GM18861 (cell line): ENCODE measurements around the gene CACNA1S.

ENCODE experiments used
- ATAC-seq: cut with Tn5 transposase; IDR thresholded peaks from one replicate; pipeline ENCODE4 v1.9.1; 2021; ENCODE audit not compliant: unreplicated experiment

CACNA1S gene

DNA sequence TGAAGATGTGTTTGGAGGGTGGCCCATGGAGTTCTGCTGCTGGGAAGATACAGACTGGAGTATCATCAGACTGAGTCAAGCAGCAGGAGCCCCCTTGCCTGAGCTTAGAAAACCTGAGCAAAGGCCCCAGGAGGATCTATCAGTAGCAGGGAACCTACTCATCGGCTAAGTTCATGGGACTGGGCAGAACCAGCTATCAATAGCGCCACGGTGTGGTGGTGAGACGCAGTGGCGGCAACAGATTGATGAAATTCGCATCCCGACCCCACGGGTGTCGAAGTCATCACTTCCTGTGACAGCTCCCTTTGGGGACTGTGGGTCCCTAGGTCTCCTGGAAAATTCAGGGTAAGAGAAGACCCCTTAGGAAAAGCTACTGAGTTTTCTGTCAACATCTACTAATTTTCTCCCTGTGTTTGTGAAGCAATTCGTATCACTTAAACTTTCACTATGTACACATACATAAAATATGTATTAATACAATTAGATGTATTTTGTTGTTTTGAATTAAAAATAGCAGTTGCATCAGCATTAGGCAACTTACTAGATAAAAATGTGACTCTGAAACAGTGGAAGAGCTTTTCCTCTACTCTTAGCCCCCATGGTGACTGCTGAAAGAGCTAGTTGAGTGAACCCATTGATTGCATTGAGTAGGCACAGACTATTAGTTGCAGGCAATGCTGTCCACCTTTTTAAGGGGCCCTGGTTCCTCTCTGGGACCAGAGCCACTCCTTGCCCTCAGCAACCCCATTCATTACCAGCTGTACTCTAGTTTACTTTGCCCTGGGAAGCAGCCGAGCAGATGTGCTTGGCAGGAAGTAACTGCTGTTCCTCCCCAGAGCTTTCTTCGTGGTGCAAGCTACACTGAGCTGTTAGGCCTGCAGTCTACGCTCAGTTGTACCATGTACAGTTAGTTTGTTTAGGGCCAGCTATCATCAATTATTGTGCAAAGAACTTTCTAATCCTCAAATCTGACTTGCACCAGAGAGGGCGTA, 7.3 kb upstream of the CACNA1S start:
- ATAC-seq: no peak

DNA sequence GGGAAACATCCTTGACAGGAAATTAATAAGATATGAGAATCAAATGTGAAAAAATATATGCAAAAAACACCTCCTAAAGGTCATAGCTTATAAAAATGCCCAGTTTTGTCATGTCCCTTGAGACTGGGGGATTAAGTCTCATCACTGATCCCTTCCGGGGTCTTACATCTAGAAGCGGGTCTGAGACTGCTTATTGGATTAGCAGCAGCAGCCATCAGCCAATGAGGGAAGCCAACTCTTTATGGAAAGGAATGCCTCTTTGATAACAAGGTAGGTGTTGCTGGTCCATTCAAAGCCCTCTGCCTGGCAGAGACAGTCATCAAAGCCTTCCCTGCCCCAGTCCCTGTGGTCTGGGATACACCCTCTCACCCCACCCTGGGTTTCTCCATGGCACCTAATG, 3.9 kb upstream of the CACNA1S start:
- ATAC-seq: no peak

DNA sequence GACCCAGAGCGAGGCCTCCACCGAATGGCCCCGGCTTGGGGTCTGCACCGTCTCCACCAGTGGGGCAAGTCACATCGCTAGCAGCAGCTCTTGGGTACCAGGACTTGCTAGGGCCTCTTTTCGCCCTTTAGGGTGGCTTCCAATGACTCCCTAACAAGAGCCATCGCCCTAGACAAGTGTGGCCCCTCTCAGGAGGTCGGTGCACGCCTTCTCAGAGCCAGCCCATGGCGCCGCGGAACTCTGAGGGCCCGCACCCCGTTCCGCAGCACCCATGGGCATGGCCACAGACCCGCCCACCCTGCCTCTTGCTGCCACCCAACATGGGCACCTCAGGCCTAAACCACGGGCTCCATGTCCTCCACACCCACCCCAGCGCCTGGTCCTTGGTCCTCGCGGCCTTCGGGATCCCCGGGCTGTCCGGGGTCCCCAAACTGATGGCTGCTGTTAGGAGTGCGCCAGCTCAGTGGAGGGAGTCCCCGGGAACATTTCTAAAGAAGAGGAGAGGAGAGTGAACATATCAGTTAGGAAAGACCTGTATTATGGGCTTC, 3.2 kb upstream of the CACNA1S start:
- no peak for ATAC-seq

DNA sequence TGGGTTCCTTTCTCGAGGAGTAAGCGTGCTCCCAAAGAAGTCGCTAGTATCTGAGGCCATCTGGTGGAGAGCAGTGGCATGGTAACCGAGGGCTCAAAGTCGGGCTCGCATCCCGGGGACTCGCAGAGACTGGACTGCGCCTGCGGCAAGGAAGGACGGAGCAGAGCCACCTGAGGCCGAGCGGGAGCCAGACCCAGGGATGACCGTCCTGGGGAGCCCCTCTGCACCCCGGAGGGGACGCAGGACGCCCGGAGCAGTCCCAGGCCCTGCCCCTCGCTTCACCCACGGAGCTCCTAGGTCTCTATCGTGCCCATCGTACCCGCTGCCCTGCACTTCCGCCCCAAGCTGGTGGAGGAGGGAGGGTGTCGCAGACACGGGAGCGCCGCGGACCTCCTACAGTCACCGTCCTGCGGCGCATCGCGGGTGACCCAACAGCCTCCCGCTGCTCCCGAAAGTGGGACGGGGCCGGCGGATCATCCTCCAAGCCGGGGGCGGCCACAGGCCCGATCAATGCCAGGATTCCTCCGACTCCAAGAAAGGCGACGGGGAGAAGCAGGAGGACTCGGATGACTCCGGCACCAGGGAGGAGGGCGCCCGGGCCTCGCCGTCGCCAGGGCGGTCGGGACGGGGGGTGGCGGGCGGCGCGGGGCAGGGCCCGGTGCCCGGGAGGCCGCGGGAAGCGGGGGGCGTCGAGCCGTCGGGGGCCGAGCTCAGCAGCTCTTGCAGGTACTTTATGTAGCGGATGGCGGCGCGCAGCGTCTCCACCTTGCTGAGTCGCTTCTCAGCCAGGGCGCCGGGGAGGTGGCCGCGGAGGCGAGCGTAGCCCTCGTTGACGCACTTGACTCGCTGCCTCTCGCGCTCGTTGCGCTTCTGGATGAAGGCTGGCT, 2.3 kb upstream of the CACNA1S start:
- peak; percentile 86 for ATAC-seq

DNA sequence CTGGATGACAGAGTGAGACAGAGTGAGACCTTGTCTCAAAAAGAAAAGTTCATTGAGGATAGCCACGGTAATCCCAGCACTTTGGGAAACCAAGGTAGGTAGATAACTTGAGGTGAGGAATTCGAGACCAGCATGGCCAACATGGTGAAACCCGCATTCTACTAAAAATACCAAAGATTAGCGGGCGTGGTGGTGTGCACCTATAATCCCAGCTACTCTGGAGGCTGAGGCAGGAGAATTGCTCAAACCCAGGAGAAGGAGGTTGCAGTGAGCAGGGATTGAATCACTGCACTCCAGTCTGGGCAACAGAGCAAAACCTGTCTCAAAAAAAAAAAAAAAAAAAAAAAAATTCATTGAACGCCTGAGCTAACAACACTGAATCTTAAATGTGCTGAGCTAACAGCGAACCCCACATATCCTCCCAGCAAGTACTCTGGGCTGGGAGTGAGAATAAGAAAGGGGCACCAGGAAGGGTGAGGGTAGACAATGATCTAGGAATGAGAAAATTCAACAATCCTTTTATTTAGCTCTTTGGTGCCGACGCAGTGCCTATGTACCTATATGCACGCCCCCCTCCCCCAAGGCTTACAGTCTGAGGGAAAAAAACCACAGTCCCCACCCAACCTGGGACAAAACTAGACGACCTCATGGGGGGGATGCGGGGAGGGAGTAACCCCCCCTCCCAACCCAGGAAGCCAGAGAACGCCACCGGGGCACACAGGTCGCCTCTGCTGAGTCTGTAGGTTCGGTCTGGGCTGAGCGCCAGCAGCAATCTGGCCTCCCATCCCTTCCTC, 1.4 kb upstream of the CACNA1S start:
- ATAC-seq: no peak

DNA sequence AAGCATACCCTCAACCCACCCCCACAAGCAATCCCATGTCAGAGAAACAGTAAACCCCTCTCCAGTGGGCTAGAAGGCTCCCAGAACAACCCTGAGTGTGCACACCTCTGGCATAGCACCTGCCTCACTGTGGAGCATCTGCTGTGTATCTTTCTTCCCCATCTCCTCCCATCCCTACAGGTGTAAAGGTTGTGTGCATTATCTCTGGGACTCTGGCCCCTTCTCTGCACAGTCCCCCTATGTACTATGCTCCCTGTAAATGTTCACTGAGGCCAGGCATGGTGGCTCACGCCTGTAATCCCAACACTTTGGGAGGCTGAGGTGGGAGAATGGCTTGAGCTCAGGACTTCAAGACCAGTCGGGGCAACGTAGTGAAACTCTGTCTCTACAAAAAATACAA, 700 bp upstream of the CACNA1S start:
- ATAC-seq: no peak

DNA sequence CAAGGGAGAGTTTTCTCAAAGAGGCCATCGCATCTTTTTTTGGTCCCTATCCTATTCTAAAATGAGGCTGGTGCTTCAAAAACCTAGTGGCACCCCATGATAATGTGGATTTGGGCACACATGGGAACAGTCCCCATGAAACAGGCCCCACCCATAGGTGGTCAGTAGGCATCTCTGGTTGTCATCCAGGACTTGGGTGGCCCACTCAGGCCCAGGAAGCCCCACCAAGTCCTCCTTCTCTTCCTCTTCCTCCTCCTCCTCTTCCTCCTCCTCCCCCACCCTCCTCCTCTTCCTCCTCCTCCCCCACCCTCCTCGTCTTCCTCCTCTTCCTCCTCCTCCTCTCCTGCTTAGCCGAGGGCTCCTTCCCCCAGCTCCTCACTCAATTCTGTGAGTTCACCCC, 554 bp downstream of the CACNA1S start:
- no peak for ATAC-seq

DNA sequence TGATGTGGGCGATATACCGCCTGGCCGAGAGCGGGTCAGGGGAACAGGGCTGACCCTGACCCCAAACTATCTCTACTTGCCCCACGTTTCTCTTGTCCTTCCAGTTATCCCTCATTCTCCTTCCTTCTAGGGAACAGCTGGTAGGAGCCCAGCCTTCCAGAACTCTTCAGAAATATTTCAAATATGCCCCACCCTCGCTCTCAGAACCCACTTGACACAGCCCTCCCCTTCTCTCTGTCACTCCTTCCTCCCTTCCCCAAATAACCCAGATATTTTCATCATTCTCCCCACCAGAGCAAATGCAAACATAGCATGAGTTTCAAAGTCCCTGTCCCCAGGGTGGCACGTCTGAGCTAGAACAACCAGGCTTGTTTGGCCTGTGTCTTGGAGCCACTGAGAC, 1.1 kb downstream of the CACNA1S start:
- no peak for ATAC-seq

DNA sequence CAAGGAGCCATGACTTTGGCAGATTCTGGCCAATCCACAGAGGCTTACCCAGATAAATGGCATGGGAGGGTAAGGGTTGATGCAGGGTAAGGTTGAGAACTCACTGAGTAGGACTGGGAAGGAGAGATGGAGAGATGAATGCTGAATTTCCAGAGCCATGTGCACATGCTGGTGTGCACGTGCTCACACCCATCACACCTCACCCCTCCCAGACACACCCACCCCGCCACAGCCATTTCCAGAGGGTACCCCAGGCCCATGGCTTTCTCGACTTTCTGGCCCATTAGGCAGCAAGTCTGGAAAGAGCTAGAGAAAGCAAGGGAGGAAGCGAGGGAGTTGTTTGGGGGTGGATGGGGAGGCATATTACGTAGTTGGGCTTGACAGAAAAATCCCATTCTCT, 1.6 kb downstream of the CACNA1S start:
- ATAC-seq: no peak

DNA sequence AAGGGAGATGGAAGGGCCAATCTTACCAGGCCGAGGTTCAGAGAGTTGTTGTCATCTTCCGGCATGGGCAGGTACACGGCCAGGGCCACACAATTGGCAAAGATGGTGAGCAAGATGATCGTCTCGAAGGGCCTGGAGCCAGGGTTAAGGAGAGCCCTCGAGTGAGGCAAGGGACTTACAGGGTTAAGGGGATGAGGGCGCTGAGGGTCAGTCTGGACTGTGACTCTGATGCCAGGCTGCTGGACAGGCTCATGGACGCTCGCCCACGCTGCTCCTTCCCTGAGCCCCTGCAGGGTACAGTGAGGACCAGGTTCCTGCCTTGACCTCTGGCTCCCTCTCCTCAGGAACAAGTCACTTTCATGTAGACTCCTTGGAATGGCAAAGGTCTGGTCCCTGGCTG, 2.1 kb downstream of the CACNA1S start:
- no peak for ATAC-seq

DNA sequence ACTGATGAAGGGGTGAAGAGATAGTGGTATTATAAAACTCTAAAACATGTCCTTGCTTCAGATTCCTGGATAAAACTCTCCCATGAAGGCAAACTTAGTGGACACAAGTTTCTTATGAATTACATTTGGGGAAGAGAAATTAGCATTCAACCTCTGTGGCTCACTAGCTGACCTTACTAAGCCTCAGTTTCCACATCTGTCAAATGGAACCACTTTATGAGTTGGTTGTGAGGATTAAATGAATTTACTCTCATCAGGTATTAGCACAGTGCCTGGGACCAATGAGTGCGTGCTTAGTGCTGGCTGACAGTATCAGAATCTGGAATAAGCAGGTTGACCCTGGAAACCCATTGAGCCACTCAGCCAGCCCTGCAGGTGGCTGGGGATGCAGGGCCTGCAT, 2.6 kb downstream of the CACNA1S start:
- no peak for ATAC-seq

DNA sequence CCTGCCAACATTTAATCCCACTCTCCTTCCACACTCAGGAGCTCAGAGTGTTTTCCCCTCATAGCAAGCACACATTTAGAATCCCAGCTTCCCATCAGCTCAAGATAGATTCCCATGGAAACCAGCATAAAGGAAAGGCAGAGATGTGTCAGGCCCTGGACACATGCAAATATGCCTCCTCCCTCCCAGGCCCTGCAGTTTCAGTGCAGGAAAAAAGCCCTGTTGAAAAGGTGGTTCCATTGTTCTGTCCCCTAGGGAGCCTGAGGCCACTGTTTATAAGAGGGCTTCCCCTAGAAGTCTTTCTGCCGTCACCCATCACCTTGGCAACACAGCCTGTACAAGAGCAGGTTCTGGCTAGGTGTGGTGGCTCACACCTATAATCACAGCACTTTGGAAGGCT, 3.6 kb downstream of the CACNA1S start:
- no peak for ATAC-seq

DNA sequence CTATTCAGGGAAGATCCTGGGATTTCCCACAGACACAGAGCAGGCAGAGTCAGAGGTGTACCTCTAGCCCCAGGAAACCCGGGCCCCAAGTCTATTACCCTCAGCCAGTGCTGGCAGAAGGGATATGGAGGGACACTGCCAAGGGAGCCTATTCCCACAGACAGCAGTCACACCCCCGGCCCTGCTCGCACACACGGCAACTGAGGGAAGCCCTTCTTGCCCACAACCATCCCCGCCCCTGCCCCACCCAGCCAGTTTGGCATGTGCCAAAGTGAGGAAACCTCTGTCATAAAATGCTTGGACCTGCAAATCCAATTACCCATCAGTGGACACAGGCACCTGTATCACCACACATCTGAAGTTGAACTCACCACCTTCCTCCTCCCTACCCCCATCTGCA, 6.5 kb downstream of the CACNA1S start:
- no peak for ATAC-seq

DNA sequence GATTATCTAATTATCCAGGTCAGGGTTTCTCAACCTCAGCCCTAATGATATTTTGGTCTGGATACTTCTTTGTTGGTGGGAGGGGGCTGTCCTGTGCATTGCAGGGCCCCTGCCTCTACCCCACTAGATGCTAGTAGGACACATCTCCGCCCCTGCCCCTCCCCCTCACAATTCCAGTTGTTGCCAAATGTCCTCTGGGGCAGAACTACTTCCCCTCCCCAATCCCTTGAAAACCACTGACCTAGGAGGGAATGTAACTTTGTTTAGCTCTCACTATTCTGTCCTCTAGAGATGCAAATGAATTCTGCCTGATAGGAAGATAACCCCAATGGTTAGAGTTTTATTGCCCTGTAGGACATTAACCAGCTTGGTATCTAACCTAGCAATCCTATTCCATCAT, 8.1 kb downstream of the CACNA1S start:
- ATAC-seq: no peak

DNA sequence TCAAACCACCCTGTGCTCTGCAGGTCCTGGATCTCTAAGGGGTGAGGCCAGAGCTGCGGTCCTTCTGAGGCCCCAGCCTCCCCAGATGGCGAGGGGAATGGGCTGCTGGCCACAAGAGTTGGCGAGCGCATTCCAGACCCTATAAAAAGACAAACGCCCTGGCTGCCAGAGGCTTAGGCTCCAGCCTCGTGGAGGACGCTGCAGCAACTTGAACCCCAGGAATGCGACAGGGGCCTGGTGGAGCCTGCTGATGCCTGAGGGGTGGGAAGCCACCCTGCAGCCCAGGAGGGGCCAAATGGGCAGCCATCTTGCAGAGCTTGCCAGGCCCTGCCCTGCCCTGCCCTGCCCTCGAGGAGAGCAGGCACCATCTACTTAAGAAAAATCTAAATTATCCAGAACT, 8.6 kb downstream of the CACNA1S start:
- no peak for ATAC-seq

DNA sequence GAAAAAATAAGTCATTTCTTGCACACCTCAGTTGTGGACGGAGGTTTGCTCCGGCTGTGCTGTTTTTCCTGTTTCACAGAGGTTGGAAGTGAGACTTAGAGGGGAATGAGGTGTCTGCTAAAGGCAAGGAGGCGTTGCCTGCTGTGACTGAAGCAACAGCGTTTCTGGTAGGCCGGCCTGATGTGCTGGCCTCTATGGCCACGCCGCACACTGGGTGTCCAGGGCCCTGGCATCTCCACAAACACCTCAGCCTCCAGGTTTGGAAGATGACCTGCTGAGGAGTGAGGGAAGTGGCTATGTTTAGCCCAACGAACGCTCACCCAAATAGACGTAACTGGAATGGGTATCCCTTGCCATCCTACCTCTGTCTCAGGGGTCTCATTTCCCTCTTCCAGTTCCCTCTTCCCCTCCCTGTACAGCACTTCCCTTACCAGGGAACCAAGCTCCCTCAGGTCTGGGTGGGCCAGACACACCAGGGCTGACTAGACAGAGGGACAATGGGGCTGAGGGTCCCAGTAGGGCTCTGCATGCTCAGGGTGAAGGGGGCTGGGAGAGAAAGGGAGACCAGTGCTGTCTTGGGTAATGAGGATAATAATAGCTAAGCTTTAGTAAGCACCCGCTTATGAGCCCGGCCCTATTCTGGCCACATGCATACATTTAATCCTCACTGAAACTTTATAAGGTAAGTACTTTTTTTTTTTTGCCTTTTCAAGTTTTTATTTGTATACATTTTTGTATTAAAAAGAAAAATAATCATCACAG, 11.9 kb downstream of the CACNA1S start:
- no peak for ATAC-seq

DNA sequence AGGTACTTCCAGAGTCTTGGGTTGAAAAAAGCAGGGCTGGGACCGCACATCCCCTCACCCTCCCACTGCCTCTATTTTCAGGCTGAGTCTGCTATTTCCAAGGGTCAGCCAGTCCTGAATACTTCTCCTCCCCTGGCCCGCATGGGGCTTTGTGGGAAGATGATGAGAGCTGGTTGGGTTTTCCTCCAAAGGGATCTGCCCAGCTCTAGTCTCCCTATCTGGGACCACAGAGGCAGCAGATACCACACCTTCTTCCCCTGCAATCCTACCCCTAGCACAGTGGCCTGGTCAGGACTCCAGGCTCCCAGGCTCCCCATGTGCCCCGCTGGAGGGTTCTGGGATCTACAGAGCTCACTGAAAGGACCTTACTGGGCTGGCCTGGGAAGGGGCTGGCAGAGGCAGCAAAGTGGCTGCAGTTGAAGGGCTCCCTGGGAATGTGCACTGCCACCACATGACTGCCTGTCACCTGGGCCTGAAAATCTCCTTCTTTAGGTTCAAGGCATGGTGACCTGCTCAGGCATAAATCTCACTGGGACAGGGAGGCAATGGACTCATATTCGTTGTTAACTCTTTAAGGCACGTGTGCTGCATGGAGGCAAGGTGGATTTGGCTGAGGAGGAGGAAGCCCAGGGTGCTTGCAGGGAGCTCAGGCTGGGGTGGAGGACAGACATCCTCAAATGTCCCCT, 13.1 kb downstream of the CACNA1S start:
- no peak for ATAC-seq

DNA sequence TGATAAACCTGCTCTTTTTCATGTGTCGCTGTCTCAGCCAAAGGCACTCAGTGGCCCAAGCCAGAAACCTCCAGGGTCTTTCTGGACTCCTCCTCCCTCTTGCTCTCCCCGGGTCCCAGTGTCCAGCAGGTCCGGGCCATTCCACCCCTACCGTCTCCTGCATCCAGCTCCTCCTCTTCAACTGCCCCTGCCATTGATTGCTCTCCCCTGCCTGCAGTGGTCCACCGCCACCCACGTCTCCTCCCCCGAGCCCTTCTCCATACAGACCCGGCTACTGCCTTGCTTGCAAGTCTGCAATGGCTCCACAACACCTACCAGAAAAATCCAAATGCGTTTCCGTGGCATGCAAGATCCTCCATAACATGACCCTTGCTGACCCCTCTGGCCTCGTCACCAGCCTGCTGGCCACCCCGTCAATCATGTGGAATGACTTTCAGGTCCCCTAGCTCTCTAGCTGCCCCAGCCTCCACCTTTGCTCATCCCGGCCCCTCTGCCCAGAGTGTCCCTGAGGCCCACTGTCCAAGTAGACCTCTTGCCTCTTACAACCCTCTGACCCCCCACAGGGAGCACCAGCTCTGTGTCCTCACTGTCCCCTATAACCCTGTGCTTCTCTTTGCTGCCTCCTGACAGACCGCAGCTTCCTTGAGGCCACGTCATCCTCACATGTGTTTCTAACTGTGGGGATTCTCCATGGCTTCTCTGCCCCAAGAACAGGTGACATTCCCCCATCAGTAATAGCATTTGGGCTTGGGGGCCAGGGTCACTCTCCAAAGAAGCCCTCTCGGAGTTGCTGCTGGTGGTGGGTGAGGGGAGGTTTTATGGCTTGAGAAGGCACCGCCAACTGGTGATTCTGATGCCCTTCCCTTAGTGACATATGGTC, 15.0 kb downstream of the CACNA1S start:
- no peak for ATAC-seq

DNA sequence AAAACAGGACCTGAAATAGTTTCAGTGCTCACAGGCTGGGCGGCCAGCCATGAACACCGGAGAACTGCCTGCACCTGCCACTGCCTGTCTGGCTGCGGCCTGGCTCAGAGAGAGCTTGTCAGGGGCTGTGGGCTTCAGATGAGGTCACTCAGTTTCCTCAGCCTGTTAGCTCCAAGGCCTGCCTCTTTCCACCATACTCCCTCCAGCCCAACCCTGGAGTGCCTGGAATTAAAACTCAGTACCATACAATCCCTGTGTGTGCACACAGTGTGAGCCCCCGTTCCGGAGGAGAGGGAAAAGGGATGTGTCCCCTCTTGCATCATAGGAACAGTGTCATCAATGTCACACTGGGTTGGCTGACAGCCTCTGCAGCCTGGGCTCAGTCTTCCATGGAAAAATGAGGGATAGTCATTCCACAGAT, 16.2 kb downstream of the CACNA1S start:
- no peak for ATAC-seq
